K562 treated with DMSO at 1 percent for 48 hours (cell line): ENCODE results near the gene RBM6. TPM values are rescaled to one million over a fixed set of nuclear protein-coding genes. Genes with fewer than 3 reads are reported as not detected.

Experiments used
- total RNA-seq: library from RNA; unstranded; fragments of 300-600 nt; gene quantifications from 2 replicates; pipeline ENCODE4 v1.2.3, GENCODE V29; 2022; ENCODE audit warnings: low replicate concordance; ENCODE audit errors: extremely low read depth

The RBM6 gene
- total RNA-seq = not detected in 2 replicates

GRCh38 chr3:49939858-49940666 lies at the start of gene RBM6:
Gene RBM6 (plus strand): TSS chr3:49940150. CDS start chr3:49962642, 22,492 bp downstream.

GRCh38 chr3:49903451-49904424 lies 36.2 kb upstream of the RBM6 start, which contains the start of gene MST1R:
Gene MST1R (minus strand): TSS chr3:49903873. CDS start chr3:49903609, 264 bp downstream.

GRCh38 chr3:49929291-49930167 lies 10.4 kb upstream of the RBM6 start, which contains the start of gene MON1A:
Gene MON1A (minus strand): TSS chr3:49929811. CDS start chr3:49913346, 16,465 bp downstream.

GRCh38 chr3:50088725-50089608 lies 149.0 kb downstream of the RBM6 start, which contains the start of gene RBM5:
Gene RBM5 (plus strand): TSS chr3:50088919. CDS start chr3:50090435, 1,516 bp downstream.

Other genes with a start within 250 kb of the RBM6 start
- not detected in 2 replicates for gene AMIGO3, start 220.5 kb upstream of the RBM6 start, total RNA-seq
- not detected in 2 replicates for gene GMPPB, start 216.2 kb upstream of the RBM6 start, total RNA-seq
- gene IP6K1, start 153.6 kb upstream of the RBM6 start, total RNA-seq = not detected in 2 replicates
- gene CDHR4, start 140.3 kb upstream of the RBM6 start, total RNA-seq = not detected in 2 replicates
- gene INKA1, start 136.9 kb upstream of the RBM6 start, total RNA-seq = not detected in 2 replicates
- gene UBA7, start 126.2 kb upstream of the RBM6 start, total RNA-seq = not detected in 2 replicates
- not detected in 2 replicates for gene TRAIP, start 83.6 kb upstream of the RBM6 start, total RNA-seq
- not detected in 2 replicates for gene CAMKV, start 70.2 kb upstream of the RBM6 start, total RNA-seq
- not detected in 2 replicates for gene MST1R, start 36.3 kb upstream of the RBM6 start, total RNA-seq
- not detected in 2 replicates for gene MON1A, start 10.3 kb upstream of the RBM6 start, total RNA-seq
- not detected in 2 replicates for gene RBM5, start 148.8 kb downstream of the RBM6 start, total RNA-seq
- gene SEMA3F, start 215.2 kb downstream of the RBM6 start, total RNA-seq = not detected in 2 replicates